KMS-11 (cell line): ENCODE results near the gene CNRIP1.
A peak's percentile ranks its signal among the peaks of the same experiment; 100 is the strongest.

Experiments used
- H2AFZ ChIP-seq: fragments of 200-600 bp; sonication (generic); 2 replicates; pipeline ENCODE4 v1.6.1; 2016; ENCODE audit warnings: antibody characterized with exemption, mixed run types, low read depth
- H3K27ac ChIP-seq: fragments of 200-600 bp; sonication (generic); 2 replicates; pipeline ENCODE4 v1.6.1; 2016; ENCODE audit warnings: mild to moderate bottlenecking, mixed run types
- H3K27me3 ChIP-seq: fragments of 200-600 bp; sonication (generic); 2 replicates; pipeline ENCODE4 v1.6.1; 2017; ENCODE audit warnings: mild to moderate bottlenecking, low read depth, mixed run types, moderate library complexity; ENCODE audit not compliant: insufficient read depth
- H3K36me3 ChIP-seq: fragments of 200-600 bp; sonication (generic); 2 replicates; pipeline ENCODE4 v1.6.1; 2017; ENCODE audit warnings: mild to moderate bottlenecking, mixed run types; ENCODE audit not compliant: insufficient read depth
- H3K4me1 ChIP-seq: fragments of 200-600 bp; sonication (generic); 2 replicates; pipeline ENCODE4 v1.6.1; 2016; ENCODE audit warnings: mild to moderate bottlenecking, low read depth, mixed run types; ENCODE audit not compliant: poor library complexity, severe bottlenecking
- H3K4me2 ChIP-seq: fragments of 200-600 bp; sonication (generic); 2 replicates; pipeline ENCODE4 v1.7.0; 2016; ENCODE audit warnings: mild to moderate bottlenecking, mixed run types
- H3K4me3 ChIP-seq: fragments of 200-600 bp; sonication (generic); IDR thresholded peaks from 2 replicates; pipeline ENCODE4 v1.6.1; 2017; ENCODE audit warnings: low read depth, low read length, mixed read lengths; ENCODE audit not compliant: insufficient read depth
- H3K79me2 ChIP-seq: fragments of 200-600 bp; sonication (generic); 2 replicates; pipeline ENCODE4 v1.6.1; 2016; ENCODE audit warnings: low read depth, mixed run types; ENCODE audit not compliant: insufficient read depth
- H3K9ac ChIP-seq: fragments of 200-600 bp; sonication (generic); 2 replicates; pipeline ENCODE4 v1.6.1; 2016; ENCODE audit warnings: mild to moderate bottlenecking, mixed run types
- H4K20me1 ChIP-seq: fragments of 200-600 bp; sonication (generic); 2 replicates; pipeline ENCODE4 v1.6.1; 2016; ENCODE audit warnings: mild to moderate bottlenecking, mixed run types; ENCODE audit not compliant: insufficient read depth
- CTCF ChIP-seq: fragments of 200-600 bp; sonication (generic); conservative IDR thresholded peaks from 2 replicates; pipeline ENCODE4 v1.6.1; 2017; ENCODE audit warnings: low read depth, mild to moderate bottlenecking, antibody characterized with exemption, low read length, moderate library complexity, mixed read lengths

Gene CNRIP1

DNA sequence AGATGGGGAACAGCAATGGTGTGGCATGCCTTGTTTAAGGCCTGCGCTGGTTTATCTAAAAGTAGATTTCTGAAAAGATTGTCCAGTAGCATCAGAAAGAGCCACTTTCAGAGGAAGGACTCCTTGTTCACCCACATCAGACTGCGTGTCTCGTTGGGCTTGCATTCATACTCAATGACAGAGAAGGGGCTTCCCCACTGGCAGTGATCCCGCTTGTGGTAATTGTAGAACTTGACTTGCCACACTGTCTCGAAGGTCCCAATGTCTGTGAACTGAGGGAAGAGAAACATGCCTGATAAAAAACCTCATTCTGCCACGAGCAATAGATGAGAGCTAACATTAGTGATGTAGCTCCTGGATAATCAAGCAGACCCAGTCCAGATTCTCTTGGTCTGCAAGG lies 26.0 kb downstream of the CNRIP1 start:
- Histone ChIP-seq H3K27ac (no peak overlapping the region), H4K20me1 (no peaks in the 10 kb centered on the region), H3K27me3 (no peaks in the 10 kb centered on the region), H3K9ac (no peak overlapping the region), H3K79me2 (no peaks in the 10 kb centered on the region), H3K4me3 (no peak overlapping the region), H3K4me1 (peaks cover 43% of the 10 kb centered on the region), H3K36me3 (no peaks in the 10 kb centered on the region), H3K4me2 (no peak overlapping the region), H2AFZ (no peak overlapping the region)
- TF ChIP-seq CTCF = no peak

DNA sequence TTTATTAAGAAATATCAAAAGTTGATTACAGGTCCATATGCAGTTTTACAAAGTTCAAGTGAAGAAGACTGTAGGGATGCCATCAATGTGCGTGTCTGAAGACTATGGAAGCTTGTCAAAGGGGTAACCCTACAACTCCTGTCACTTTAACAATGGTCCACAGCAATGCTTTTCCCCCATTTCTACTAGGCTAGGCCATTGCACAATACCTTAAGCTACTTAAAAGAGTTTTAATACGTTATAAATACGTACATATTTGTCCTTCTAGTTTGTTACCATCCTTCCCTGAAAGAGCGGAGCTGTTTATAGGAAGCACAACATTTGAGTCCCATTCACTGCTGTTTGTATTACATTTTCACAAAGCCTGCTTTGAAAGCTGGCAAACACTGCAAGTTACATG lies 26.7 kb downstream of the CNRIP1 start:
- no peak for TF ChIP-seq CTCF
- H3K4me3 ChIP-seq = no peak overlapping the region
- no peak overlapping the region for H3K27ac ChIP-seq
- H3K27me3 ChIP-seq = no peaks in the 10 kb centered on the region
- peaks cover 49% of the 10 kb centered on the region for H3K4me1 ChIP-seq
- H3K36me3 ChIP-seq = no peaks in the 10 kb centered on the region
- H3K4me2 ChIP-seq = no peak overlapping the region
- H3K9ac ChIP-seq = no peak overlapping the region
- H4K20me1 ChIP-seq = no peaks in the 10 kb centered on the region
- no peak overlapping the region for H2AFZ ChIP-seq
- H3K79me2 ChIP-seq = no peaks in the 10 kb centered on the region

GRCh38 chr2:68292108-68292710 lies 27.5 kb downstream of the CNRIP1 start:
- peak; percentile 83 for TF ChIP-seq CTCF
- no peaks in the 10 kb centered on the region for H3K27me3 ChIP-seq
- no peaks in the 10 kb centered on the region for H3K79me2 ChIP-seq
- no peak overlapping the region for H2AFZ ChIP-seq
- no peaks in the 10 kb centered on the region for H3K36me3 ChIP-seq
- no peak overlapping the region for H3K4me3 ChIP-seq
- peaks cover 54% of the 10 kb centered on the region for H3K4me1 ChIP-seq
- peak overlapping the region; percentile 19; the same call in 1 of the 2 replicates for H3K4me2 ChIP-seq
- no peaks in the 10 kb centered on the region for H4K20me1 ChIP-seq
- H3K9ac ChIP-seq = no peak overlapping the region
- no peak overlapping the region for H3K27ac ChIP-seq

DNA sequence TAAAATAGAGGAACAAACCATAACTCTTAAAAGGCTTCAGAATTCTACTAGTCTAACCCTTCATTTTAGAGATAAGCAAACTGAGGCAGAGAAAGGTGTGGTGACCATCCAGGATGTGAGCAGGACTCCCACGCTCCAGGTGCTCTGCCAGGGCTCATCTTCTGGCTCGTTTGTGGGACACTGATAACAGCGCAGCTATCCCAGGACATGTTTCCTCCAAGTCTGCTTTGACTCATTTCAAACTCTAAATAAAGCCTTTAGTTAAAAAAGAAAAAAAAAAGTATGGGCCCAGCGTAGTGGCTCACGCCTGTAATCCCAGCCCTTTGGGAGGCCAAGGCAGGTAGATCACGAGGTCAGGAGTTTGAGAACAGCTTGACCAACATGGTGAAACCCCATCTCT lies 28.4 kb downstream of the CNRIP1 start:
- Histone ChIP-seq H3K27ac (peak overlapping the region; percentile 73), H3K36me3 (no peaks in the 10 kb centered on the region), H4K20me1 (no peaks in the 10 kb centered on the region), H3K27me3 (no peaks in the 10 kb centered on the region), H3K4me2 (peak overlapping the region; percentile 56), H3K4me3 (peak overlapping the region; percentile 21), H3K4me1 (peaks cover 54% of the 10 kb centered on the region), H3K79me2 (no peaks in the 10 kb centered on the region), H2AFZ (peak overlapping the region; percentile 48), H3K9ac (0 out of 2 replicates have a peak overlapping the region, but pooled peaks have one; percentile 7)
- TF ChIP-seq CTCF = no peak
